ENCODE measurements around the gene IQSEC3.

- TF ChIP-seq CTCF (IDR thresholded peaks at IDR 0.05; ENCODE audit: low read length), result no peak
- TF ChIP-seq EZH2phosphoT487 (IDR thresholded peaks at IDR 0.05; ENCODE audit: low read length), result no peak
These were observed 132.1 kb downstream of the IQSEC3 start for GRCh38 chr12:198705-199104.
